GM12878 (cell line): Measurements from ENCODE around the gene LIN54.

ENCODE experiments used
- CEBPB ChIP-seq, 2 experiments: fragments of 150-350 bp in 1 of 2; IDR thresholded peaks; 2 replicates each; pipeline ENCODE4 v1.6.1; 2012 to 2014; ENCODE audit warnings: low read depth in 2 of 2, low read length in 2 of 2, borderline replicate concordance in 1 of 2, inconsistent platforms in 1 of 2
- MXI1 ChIP-seq: fragments of 150-350 bp; IDR thresholded peaks from 2 replicates; pipeline ENCODE4 v1.6.1; 2011; ENCODE audit warnings: low read depth, mild to moderate bottlenecking, inconsistent platforms, low read length, improper control_type of control experiment
- NR2C2 ChIP-seq: IDR thresholded peaks from 2 replicates; pipeline ENCODE4 v1.6.1; 2011; ENCODE audit warnings: borderline replicate concordance, low read depth; ENCODE audit not compliant: control insufficient read depth, insufficient read length
- POLR2AphosphoS2 ChIP-seq: IDR thresholded peaks from 2 replicates; pipeline ENCODE4 v1.6.1; 2011; ENCODE audit warnings: low read depth, mild to moderate bottlenecking, low read length, improper control_type of control experiment, moderate library complexity
- RAD21 ChIP-seq: IDR thresholded peaks from 2 replicates; pipeline ENCODE4 v1.6.1; 2011; ENCODE audit warnings: mild to moderate bottlenecking, low read depth, low read length, moderate library complexity; ENCODE audit not compliant: insufficient read depth
- TCF7 ChIP-seq: IDR thresholded peaks from 2 replicates; pipeline ENCODE4 v1.6.1; 2014; ENCODE audit warnings: antibody characterized with exemption, borderline replicate concordance
- ZZZ3 ChIP-seq: IDR thresholded peaks from 2 replicates; pipeline ENCODE4 v1.6.1; 2011; ENCODE audit warnings: low read depth; ENCODE audit not compliant: control insufficient read depth, insufficient read length
- TF ChIP-seq, protein P1 (sequence below): fragments of 450-650 bp; IDR thresholded peaks from 2 replicates; pipeline ENCODE4 v1.6.1; 2018; ENCODE audit warnings: mild to moderate bottlenecking, low read depth, moderate library complexity; ENCODE audit not compliant: partially characterized antibody

DNA sequence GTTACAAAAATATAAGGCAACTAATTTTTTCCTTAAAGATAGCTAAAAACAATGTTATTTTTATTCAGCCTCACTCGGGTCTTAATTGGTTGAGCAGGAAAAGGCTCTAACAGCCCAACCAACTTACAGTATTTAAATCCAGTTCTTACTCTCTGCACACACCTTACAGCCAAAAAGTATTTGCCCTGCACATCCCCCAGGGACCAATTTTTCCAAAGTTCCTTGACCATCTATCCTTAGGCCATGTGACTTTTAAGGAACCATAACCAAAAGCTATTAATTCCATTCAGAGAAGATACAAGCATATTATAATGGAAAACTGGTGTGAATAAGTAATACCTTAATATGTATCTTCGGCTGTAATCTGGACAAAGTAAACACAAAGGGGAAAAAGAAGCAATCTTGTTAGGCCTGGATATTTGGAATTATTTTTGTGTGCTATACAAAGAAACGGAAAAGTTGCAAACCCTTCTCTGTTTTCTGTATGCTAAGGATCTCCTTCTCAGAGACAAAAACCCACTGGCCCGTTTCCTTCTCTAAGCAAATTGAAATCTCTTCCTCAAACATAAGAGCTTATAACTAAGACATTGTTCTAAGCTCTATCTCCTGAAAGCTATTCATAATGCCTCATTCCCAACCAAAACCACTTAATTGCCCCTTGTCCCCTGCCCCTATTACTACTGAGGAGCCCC, 111.1 kb downstream of the LIN54 start:
- TF ChIP-seq POLR2AphosphoS2 (no peak), MXI1 (no peak), RAD21 (no peak), ZZZ3 (no peak), CEBPB (IDR thresholded peaks at IDR 0.05; ENCODE audit: borderline replicate concordance in 1 of 2, low read depth in 2 of 2, low read length in 2 of 2) (no peak), NR2C2 (no peak), TCF7 (no peak)
- TF ChIP-seq, protein P1, sequence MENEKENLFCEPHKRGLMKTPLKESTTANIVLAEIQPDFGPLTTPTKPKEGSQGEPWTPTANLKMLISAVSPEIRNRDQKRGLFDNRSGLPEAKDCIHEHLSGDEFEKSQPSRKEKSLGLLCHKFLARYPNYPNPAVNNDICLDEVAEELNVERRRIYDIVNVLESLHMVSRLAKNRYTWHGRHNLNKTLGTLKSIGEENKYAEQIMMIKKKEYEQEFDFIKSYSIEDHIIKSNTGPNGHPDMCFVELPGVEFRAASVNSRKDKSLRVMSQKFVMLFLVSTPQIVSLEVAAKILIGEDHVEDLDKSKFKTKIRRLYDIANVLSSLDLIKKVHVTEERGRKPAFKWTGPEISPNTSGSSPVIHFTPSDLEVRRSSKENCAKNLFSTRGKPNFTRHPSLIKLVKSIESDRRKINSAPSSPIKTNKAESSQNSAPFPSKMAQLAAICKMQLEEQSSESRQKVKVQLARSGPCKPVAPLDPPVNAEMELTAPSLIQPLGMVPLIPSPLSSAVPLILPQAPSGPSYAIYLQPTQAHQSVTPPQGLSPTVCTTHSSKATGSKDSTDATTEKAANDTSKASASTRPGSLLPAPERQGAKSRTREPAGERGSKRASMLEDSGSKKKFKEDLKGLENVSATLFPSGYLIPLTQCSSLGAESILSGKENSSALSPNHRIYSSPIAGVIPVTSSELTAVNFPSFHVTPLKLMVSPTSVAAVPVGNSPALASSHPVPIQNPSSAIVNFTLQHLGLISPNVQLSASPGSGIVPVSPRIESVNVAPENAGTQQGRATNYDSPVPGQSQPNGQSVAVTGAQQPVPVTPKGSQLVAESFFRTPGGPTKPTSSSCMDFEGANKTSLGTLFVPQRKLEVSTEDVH: no peak
